Stimulated activated CD8-positive, alpha-beta memory T cell treated with anti-CD3 and anti-CD28 coated beads, Interleukin-7, amount 100 ng/mL, for 1 hour (primary cell): ENCODE results near the gene CLCN4.

Experiments used
- DNase-seq, 2 donors: peaks; one replicate each; pipeline ENCODE4 v3.0.0-alpha.2; 2020; ENCODE audit warnings: low read depth in 2 of 2

CLCN4 gene

DNA sequence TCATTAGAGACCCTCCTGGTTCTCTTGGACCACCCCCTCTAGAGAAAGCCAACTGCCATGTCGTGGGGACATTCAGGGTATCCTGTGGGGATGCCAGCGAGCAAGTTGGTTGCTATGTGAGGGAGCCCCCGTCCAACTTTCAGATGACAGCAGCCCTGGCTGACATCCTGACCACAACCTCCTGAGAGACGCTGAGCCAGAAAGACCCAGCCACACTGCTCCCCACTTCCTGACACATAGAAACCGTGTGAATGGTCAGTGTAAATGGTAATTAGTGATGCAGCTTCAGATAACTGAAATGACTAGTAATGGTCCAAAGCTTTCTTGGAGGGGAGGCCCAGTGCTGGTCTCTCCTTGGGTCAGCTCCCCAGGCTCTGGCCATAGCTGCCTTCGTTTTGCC, 10.8 kb downstream of the CLCN4 start:
- DNase-seq, result no peak

DNA sequence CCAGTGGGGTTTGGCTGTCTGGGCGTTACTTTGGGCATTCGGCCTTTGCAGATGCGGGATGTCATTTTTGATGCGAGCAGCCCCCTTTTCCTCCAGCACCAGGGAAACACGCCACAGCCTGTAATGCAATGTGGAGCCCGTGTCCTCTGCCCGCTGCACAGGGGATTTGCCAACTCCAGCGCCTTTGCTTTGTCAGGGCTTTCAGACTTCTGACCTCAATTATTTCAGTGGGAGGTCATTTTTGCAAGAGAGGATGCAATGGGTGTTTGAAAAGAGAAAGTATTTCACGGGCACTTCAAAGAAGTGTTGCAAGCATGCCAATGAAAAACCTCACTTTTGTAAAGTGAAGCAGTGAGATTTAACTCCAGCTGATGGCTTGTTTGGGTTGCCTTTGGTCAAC, 11.5 kb downstream of the CLCN4 start:
- no peak for DNase-seq

DNA sequence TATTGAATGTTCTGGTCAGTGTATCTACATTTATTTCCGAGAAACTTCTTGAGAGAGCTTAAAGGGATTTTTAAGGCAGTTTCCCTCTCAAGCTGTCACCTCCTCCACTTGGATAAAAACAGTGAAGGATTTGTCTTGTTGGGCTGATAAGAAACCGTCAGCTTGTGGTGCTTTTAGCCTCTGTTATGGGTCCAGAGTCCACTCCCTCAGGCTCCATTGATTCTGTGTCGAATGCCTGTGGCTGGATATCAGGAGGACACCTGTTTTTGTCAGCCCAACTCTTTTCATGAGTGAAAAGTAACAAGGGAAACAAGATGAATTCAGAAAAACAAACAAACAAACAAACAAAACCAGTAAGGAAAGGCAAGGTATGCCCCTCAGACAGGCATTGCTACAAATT, 12.4 kb downstream of the CLCN4 start:
- DNase-seq, result no peak

DNA sequence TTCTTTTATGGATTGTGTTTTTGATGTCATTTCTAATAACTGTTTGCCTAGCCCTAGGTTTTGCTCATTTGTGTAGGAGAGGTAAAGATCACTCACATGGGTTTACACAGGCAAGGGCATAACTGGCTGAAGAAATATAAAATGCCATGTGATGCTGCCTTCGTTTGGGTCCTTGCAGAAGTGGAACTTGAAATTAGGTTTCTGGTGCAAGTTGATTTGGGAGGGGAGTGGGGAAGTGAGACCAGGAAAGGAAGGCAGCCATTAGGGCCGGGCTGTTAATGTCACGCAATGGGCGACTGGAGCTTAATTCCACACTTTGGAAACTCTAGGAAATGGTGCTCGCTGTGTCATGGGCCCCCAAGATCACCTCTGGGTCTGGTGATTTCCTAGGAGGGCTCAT, 14.5 kb downstream of the CLCN4 start:
- no peak for DNase-seq

DNA sequence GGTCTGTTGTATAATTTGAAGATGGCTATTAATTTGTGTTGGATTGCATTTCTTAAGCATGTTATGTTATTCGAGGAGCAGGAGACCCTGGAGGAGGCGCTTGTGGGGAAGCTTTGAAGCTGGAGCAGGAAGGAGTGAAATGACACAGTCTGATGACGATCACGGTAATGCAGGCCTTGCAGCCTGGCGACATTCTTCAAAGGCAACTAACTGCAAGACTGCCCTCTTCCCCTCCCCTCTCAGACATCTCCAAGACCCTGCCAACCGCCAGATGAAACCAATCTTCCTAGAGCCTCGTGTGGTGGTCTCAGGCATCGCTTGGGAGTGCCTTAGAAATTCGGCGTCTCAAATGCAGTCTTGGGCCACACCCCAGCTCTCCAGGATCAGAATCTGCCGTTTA, 16.1 kb downstream of the CLCN4 start:
- no peak for DNase-seq

DNA sequence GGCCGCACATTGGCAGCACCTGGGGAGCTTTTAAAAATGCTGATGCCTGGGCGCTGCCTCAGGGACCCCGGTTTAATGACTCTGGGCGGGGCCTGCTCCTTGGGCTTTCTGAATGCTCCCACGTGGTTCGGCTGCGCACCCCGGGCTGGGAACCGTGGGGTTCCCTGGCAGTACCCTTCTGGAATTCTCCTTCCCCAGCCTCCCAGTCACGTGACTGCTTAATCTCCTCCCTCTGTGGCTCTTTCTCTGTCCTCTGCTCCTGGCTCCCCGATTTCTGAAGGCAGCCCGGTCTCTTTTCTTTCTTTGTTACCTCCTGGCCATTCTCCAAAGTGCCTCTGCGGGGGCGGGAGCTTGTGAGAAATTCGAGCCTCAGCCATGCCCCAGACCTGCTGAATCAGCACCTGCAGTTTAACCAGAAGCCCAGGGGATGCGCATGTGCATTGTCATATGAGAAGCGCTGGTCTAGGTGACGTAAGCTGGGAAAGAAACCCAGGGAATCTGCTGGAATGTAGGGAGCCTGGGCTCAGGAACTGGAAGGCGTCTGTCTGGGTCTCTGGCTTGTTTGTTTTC, 16.6 kb downstream of the CLCN4 start:
- no peak for DNase-seq

DNA sequence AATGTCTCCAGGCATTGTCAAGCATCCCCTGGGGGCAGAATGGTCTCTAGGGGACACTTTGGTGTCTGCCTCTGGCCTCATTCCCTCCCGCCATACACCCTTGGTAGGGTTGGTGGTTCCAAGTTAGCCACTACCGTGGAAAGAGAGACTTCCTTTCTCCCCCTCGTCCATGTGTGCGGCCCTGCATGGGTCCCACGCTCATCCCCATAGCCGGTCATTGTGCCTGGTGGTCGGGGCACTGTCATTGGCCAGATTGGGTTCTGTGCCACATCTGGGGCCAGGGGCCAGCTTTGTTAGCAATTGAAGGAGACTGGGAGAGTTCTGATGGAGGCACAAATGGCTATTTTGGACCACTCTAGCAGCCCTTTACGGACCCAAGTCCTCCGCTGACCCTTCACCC, 17.3 kb downstream of the CLCN4 start:
- DNase-seq, result no peak

DNA sequence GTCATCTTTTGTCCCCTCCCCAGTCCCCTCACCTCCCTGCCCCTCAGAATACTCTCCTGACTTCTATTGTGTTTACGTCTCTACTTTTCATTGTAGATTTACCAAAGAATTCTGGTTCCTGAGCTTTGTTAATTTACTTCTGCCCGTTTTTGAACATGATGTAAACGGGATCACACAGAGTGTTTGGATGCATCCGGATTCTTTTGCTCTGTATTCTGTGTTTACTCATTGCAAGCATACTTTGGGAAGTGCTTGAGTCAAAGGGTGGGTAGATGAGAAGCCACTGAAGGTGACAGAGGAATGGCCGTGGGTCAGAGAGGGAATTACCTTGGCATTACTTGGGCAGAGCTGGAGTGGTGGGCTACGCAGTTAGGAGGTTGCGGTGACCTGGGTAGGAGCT, 18.0 kb downstream of the CLCN4 start:
- no peak for DNase-seq

DNA sequence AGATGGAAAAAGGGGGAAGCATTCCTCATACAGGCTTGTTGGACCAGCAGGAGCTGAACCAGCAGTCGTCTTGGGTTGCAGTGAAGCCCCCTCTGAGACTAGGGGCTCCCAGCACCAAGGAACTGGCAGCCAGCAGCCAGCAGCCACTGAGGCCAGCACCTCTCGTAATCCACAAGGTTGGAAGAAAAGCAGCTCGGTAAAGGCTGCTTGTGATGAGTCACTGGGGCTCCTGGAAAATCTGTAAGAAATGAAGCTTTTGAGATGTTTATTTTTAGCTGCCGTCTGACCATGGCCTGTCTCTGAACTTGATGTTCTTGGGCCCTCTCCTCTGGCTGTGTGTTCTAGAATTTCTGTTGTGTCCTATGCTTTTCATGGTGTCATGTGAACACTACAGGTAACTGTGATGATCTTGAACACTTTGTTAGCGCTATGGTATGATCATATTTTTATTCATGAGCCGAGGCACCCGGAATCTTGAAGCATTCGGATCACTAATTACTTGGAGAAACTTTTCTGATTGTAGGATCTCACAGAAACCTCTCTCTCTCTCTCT, 18.6 kb downstream of the CLCN4 start:
- no peak for DNase-seq

DNA sequence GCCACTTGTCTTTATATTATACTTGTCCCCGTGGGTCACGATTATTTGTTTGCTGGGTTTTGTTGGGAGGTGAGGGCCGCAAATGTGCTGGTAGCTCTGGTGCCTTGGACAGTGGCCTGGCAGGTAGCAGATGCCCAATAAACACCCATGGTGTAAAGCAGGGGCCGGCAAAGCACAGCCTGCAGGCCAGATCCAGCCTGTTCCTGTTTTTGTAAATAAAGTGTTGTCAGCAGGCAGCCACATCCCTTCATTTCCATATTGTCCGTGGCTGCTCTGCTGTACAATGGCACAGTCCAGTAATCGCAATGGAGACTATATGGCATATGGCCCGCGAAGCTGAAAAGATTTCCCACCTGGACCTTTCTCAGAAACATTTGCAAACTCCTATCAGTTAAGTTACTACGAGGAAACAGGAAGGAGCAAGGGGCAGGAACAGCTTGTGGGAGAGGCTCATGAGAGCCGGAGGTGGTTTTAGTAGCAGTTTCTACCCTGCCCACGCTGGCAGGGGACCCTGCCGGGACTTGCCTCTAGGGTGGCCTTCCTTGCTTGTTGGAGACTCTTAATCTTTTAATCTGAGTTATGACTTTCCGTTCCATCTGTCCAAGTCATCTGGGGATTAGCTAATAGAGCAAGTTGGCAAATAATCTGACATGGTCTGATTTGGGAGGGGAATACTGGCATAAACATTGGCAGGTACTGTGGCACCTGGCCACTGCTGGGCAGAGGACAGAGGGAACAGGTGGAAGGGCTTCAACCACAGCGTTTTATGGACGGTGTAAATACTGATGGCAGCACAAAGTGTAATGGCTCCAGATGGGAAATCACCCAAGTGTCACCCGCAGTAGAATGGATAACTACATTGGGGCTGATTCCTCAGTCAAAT, 19.6 kb downstream of the CLCN4 start:
- no peak for DNase-seq

DNA sequence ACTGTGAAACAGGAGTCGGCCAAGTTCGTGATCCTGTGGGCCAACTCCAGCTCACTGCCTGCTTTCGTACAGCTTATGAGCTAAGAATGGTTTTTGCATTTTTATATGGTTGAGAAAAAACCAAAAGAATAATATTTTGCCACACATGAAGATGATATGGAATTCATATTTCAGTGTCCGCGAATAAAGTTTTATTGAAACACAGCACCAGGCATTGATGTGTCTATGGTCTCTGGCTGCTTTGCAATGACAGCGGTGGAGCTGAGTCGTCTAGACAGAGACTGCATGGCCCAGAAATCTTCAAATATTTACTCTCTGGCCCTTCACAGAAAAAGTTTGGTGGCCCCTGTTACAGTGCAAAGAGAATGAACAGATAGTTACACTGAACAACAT, 20.2 kb downstream of the CLCN4 start:
- no peak for DNase-seq

DNA sequence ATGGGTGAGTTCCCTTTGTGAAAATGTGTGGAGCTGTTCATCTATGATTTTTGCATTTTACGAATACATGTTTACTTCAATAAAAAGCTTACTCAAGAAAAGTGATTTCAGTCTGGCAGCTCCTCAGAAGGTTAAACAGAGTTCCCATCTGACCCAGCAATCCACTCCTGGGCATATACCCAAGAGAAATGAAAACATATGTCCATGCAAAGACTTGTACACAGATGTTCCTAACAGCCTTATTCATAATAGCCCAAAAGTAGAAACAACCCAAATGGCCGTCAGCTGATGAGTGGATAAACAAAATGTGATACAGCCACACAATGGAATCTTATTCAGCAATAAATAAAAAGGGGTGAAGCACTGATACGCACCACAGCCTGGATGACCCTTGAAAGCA, 20.8 kb downstream of the CLCN4 start:
- DNase-seq, result no peak

DNA sequence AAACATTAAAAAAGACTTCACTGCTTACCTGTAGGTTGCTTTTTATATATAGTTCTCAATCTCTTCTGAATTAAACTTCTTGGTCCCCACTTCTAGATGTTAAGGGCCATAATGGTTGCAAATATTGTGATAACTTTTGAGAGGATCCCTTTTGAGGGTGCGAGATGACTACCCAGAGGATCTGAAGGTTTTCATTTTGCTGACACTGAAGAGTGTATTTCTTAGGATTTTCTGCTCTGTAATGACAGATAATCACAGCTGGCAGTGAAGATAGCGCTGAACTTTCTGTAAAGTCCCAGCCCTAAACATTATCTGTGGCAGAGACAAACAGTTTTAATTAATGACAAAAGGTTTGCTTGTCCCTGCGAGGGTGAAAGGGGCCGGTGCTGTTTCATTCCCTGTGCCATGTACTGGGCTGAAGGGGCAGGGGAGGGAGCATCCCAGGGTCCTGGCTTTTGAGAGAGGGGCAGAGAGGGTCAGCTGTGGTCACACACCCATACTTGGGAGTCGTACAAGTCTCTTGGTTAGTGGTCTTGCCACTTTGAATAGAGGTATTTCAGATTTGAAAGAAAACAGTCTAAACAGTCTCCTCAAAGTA, 22.2 kb downstream of the CLCN4 start:
- no peak for DNase-seq

DNA sequence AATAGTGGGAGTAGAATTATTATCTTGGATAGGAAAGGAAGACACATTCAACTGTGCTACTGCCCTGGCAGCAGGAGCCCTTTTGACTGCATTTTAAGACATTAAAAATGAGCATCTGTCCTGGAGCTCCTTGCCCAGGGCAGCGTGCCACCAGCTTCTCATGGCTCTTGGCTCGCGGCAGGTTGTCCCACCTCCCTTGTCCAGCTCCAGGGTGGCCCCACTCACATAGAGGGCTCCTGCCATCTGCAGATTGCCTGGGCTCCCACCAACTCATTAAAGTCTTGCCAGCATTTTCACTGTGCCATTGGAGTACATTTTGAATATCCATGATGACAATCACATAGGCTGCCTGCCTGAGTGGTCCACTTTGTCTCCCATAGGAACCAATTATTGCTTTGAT, 27.0 kb downstream of the CLCN4 start:
- no peak for DNase-seq

DNA sequence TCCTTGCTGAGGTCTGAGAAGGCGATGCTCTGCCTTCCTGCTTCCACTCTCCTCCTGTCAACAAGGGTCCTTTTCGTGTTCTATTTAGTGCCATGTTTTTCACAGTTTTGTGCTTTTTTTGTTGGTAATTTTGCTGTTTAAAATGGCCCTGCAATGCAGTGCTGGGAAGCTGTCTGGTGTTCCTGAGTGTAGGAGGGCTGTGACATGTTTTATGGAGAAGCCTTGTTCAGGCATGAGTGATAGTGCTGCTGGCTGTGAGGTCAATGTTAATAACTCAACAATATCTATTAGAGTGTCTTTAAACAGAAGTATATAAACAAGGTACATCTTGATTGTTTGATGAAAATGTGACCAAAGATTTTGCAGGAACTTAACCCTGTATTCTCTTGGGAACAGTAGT, 27.6 kb downstream of the CLCN4 start:
- no peak for DNase-seq

DNA sequence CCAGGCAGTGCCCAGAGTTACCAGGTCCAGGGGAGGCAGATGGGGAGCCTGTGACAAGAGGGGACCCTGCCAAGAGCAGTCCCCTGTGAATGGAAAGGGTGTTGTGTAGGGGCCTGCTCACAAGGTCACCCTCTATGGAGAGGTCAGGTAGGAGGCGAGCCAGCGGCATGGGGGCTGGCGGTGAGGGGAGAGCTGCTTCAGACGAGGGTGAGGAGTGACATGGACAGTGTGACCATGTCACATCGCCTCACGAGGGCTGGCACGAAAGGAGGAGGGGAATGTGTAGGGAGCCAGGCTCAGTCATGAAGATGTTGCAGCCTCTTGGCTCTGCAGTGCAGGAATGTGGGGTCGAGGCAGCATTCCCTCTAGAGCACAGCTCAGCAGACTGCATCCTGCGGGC, 29.6 kb downstream of the CLCN4 start:
- DNase-seq, result no peak

DNA sequence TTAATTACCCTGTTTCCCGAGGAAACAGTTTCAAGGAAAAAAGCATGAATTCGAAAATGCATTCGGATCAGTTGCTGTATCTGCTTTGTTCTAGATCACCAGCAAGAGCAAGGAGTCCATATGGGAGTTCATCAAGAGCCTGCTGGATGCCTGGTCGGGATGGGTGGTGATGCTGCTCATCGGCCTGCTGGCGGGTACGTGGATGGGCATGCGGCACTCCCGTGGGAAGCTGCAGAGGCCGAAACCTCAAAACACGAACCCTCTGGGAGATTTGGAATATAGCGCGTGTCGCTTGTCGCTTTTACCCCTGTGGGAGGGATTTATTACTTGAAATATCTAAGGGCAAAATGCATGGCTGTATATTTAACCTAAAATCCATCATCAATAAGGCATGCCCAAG, 30.6 kb downstream of the CLCN4 start:
- no peak for DNase-seq

DNA sequence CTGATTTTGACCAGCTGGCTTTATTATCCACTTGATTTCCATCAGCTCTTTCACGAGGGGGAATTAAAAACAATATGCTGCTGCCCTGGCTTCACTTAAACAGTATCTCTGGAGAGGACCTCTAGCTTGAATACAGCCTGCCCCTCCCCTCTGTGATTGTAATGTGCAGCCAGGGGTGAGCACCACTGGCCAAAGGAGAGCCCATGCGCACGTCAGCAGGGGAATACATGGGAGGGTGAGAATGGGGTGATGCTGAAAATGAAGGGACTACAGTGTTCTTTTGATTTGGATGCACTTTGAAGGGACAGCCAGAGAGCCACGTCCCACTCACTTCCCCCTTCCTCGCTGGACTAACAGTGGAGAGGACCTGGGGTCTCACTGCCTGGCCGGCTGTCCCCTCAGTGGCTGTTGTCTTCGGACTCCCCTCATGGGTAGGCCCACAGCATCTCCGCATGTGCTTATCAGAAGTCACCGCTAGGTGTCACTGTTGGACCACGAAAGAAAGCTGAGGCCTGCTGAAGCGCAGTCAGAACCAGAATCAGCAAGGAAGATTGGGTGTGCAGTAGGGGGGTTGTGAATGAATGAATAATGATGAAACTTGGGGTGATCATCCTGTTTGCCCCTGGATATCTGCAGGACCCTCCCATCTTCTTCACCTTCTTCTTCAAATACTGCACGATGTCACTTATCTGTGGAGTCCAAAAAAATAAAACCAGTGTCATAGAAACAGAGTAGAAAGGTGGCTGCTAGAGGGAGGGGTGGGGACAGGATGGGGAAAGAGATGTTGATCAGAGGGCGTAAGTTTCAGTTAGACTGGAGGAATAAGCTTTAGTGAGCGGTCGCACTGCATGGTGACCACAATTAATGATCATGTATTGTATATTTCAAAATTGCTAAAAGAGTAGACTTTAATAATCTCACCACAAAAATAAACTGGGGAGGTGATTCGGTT, 32.8 kb downstream of the CLCN4 start:
- peak; percentile 46 to 64 for DNase-seq

DNA sequence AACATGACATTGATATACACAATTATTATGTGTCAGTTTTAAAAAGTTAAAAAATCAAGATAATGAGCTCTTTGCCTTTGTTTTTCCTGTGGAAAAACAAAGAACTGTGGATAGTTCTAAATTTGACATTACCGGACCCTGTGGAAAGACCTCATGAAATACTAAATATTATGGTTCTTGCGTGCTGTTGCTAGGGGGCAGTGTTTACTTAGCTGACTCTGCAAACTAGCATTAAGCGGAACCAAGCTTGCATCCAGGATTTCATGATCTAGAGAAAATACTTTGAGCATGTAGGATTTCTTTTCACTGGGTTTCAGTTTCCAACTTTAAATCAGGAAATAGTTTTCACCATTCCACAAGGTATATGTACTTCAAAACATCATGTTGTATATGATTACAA, 33.6 kb downstream of the CLCN4 start:
- DNase-seq, result no peak

DNA sequence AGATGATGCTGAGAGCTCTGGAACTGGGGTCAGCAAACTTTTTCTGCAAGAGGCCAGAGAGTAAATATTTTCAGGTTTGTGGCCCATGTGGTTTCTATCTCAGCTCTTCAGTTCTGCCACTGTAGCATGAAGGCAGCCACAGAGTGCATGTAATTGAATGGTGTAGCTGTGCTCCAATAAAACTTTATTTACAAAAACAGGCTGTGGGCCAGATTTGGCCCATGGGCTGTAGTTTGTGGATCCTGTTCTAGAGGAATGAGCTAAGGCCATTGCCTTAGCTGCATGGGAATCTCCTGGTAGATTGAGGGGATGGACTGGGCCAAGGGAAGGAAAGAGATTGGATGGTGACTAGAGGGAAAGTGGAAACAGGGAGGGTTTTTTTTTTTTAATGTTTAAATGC, 36.8 kb downstream of the CLCN4 start:
- DNase-seq, result no peak

DNA sequence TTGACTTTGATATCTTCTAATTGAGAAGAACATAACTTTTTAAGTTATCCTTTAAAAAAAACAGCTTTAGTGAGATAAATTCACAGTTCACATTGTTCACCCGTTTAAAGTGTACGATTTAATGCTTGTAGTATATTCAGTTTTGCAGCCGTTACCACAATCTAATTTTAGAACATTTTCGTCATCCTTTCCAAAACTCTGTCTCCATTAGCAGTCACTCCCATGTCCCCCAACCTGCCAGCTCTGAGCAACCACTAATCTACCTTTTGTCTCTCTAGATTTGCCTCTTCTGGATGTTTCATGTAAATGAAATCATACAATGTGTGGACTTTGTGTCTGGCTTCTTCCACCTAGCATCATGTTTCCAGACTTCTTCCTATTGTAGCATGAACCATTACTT, 38.6 kb downstream of the CLCN4 start:
- no peak for DNase-seq

DNA sequence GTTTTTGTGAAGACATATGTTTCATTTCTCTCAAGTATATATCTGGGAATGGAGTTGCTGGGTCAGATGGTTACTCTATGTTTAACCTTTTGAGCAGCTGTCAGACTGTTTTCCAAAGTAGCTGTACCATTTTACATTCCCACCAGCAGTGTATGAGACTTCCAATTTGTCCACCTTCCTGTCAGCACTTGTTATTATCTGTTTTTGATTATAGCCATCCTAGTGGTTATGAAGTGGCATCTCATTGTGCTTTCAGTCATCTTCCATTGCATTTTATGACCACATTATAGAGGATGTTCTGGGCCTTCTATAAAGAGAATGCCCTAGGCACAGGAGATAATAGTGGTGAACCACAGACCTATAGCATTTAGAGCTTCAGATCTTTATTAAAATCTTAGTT, 39.2 kb downstream of the CLCN4 start:
- DNase-seq, result no peak
